ENCODE results near the gene WDR88.

DNA sequence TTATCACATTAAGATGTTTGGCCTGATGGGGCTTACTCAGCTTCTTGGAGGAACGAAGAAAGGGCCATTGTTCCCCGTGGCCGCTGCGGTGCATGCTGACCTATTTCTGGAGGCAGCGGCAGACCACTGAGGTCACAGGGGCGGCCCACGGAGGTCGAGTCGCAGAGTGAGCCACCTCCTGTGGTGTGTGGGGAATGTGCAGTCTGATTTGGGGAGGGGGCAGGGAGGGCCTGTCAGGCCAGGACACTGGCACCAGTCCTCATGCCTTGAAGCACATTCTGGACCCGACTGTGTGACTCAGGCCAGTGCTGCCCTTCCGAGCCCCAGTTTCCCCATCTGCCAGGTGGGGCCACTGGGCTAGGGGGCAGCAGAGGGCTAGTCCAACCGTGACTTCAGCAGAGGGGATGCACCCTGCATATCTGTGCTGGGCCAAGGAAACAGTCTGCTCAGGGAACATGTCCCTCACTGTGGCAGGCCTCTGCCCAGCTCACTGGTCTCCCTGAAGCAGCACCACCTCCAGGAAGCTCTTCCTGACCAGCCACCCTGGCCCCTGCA lies 87.4 kb downstream of the WDR88 start:
- TF ChIP-seq ZNF326 (CRISPR knock-in tag; IDR thresholded peaks at IDR 0.05; ENCODE audit: borderline replicate concordance) (no peak), ZNF460 (CRISPR knock-in tag; IDR thresholded peaks at IDR 0.05; ENCODE audit: borderline replicate concordance) (no peak)
